NCI-H146 (cell line): ENCODE results near the gene TUBB.
"Not testable (repeated sequence)": the region's sequence is repeated elsewhere in the genome, so short reads cannot be mapped to it uniquely, and the experiment has no call there.

Experiments
- DNase-seq: peaks from one replicate; lab custom pipeline; 2025; lab: John Stamatoyannopoulos, UW

The TUBB gene

GRCh38 chr6:30719356-30719755 is 796 bp upstream of the TUBB start:
- peak; percentile 63 for DNase-seq

- DNase-seq: peak; percentile 83
These were observed 616 bp downstream of the TUBB start for GRCh38 chr6:30720738-30721197.

DNA sequence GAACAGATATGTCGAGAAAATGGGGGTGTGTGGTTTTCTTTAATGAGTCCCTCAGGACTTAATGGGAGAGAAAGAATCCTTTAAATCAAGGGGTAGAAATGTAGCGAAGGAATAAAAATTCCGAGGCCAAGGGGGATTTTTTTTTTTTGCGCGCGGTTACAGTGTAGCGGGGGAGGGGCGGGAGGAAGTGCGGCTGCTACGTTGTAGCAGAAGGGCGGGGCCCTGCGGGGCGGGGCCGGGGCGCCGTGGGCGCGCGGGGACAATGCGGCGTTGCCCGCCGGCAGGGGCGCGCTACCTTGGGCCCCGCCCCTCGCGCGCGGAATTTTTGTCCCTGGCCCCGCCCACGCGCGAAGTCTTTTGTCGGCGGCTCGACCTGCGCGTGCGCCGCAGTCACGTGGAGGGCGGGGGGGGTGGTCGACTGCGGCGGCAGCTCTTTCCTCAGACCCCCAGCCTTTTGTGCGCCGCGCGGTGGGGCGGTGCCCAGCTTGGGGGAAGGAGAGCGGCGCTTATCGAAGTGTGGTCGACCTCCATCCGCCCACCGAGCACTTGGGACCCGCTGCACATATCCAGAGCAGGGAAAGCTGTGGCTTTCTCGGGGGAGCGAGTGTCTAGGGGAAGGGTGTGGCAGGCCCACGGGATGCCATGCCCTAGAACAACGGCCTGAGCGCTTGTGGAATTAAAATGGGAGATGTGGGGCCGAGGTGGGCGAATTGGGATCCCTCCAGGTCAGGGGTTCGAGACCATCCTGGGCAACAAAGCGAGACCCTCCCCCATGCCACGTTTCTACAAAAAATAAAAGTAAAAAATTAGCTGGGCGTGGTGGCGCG is 1.3 kb downstream of the TUBB start:
- DNase-seq: peak; percentile 89

DNA sequence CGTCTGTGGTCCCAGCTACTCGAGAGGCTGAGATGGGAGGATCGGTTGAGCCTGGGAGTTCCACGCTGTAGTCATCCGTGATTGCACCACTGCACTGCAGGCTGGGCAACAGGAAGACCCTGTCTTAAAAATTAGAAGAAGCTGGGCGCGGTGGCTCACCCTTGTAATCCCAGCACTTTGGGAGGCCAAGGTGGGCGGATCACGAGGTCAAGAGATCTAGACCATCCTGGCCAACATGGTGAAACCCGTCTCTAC is 1.8 kb downstream of the TUBB start:
- DNase-seq: not testable (repeated sequence)

DNA sequence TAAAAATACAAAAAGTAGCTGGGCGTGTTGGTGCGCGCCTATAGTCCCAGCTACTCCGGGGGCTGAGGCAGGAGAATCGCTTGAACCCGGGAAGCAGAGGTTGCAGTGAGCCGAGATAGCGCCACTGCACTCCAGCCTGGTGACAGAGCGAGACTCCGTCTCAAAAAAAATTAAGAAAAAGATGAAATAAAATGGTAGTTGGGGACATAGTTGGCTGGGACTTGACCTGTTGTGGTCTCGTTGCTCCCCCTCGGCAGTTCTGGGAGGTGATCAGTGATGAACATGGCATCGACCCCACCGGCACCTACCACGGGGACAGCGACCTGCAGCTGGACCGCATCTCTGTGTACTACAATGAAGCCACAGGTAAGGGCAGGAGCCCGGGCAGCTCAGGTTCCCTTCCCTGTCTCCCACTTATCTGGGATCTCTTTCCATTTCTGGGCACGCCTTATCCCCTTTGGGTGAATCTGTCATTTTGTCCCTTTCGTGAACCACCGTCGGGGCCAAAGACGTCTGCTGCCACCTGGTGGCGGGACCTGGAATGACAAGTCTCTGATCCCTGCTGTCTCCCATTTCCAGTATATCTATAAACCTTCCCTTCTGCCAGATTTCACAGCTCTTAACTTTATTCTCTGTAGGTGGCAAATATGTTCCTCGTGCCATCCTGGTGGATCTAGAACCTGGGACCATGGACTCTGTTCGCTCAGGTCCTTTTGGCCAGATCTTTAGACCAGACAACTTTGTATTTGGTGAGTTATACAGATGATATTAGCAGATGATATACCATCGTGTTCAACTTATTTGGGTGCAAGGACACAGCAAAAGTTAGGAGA is 2.3 kb downstream of the TUBB start:
- DNase-seq: peak; percentile 64

DNA sequence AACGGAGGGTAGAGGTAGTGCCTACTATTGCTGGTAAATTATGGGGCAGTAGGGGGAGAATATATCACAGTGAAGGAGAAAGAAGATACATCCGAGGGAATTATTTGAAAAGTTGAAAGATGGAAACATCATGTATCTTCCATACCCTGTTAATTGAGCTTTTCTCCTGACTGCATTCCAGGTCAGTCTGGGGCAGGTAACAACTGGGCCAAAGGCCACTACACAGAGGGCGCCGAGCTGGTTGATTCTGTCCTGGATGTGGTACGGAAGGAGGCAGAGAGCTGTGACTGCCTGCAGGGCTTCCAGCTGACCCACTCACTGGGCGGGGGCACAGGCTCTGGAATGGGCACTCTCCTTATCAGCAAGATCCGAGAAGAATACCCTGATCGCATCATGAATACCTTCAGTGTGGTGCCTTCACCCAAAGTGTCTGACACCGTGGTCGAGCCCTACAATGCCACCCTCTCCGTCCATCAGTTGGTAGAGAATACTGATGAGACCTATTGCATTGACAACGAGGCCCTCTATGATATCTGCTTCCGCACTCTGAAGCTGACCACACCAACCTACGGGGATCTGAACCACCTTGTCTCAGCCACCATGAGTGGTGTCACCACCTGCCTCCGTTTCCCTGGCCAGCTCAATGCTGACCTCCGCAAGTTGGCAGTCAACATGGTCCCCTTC is 3.1 kb downstream of the TUBB start:
- DNase-seq: not testable (repeated sequence)

GRCh38 chr6:30723843-30724741 is 3.9 kb downstream of the TUBB start:
- DNase-seq: not testable (repeated sequence)

- no peak for DNase-seq
These were observed 4.9 kb downstream of the TUBB start for GRCh38 chr6:30724906-30725667.

- peak; percentile 41 for DNase-seq
These were observed 5.8 kb downstream of the TUBB start for GRCh38 chr6:30725713-30726505.

GRCh38 chr6:30726506-30727413 is 6.6 kb downstream of the TUBB start:
- no peak for DNase-seq

DNA sequence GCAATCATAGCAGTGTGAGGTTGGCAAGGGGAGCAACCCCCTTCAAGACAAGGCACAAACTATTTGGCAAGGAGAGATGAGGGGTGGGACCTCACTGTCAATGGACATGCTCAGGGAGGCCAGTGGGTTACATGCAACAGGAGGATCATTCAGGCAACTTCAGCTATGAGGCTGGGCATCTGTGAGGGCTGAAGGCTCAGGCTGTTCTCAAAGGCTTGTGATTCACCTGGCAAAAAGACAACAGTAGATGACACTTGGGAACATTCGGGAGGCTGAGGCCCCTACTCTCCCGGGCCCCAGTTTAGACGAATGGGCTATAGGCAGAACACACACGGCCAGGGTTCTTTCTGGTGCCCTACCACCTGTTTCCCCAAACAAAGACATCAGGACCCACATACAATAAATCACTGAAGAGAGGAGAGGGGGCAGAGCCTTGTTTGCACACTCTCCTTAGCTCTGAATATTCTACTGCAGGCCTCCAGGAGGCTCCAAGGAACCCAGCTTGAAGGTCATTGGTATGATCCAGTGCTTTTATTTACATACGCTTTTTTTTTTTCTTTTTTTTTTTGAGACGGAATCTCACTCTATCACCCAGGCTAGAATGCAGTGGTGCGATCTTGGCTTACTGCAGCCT is 7.9 kb downstream of the TUBB start:
- no peak for DNase-seq

- DNase-seq: peak; percentile 91
These were observed 10.7 kb downstream of the TUBB start for GRCh38 chr6:30730601-30731435.

DNA sequence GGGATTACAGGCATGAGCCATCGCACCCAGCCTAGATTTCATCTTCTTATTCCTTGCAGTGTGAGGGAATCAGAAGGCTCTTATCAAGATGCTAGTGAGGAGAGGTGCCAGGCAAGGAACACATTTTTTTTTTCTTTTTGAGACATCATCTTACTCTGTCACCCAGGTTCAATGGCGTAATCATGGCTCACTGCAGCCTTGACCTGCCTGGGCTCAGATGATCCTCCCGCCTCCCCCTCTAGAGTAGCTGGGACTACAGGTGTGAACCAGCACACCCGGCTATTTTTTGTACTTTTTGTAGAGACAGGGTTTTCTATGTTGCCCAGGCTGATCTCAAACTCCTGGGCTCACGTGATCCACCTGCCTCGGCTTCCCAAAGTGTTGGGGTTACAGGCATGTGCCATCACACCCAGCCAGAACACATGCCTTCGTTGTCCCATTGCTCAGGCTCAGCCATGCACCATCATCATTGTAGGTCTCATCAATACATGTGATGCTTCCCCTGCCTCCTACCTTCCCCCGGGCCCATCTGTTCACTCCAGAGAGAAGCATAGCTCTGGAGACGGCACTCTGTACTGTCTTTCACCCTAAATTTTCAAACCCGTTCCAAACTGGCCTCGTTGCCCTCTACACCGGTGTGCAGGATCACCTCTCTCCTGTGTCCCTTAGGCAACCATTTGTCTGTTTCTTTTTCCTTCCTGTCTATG is 12.2 kb downstream of the TUBB start:
- DNase-seq: no peak

GRCh38 chr6:30735668-30736314 is 15.6 kb downstream of the TUBB start:
- no peak for DNase-seq

DNA sequence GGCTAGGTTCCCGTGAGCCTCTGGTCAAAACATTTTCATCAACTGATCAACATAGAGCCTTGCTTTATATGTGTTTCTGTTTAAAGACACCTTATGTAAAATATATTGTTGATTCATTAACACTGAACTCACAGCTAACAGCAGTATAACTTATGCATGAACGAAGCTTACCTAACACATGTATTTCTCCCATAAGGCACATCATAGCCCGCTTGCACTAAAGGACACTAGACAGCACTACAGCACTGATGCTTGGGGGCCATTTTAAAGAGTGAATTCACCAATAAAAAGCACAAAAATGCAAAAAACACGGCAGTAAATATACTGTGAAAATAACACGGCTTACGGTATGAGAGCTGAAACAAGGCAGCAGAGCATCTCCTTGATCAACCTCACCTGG is 18.4 kb downstream of the TUBB start:
- no peak for DNase-seq

DNA sequence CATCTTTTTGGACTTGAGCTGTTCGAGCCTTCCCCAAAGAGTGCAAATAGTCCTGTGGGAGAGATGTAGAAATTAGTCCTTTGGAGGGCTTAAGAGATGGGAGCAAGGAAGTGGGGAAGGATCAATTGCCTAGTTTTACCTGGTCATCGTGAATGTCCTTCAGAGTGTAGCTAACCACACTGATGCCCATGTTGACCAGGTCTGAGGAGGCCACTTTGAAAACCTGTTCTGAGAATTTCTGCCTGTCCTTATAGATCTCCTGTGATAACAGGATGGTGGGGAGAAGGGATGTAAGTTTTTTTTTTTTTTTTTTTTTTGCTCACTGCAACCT is 20.4 kb downstream of the TUBB start:
- DNase-seq: no peak
